Gastroesophageal sphincter (tissue), 3 donors: ENCODE results near the gene MMP10.

Experiments used
- CTCF ChIP-seq, 4 experiments: fragments of 200-600 bp in 2 of 4; fragments of 450-650 bp in 2 of 4; sonication (generic) in 1 of 4; IDR thresholded peaks; one replicate each; pipeline ENCODE4 v1.5.1; 2017 to 2019; ENCODE audit warnings: antibody characterized with exemption in 4 of 4, mild to moderate bottlenecking in 2 of 4, moderate library complexity in 2 of 4
- EP300 ChIP-seq: sonication (generic); formaldehyde crosslinking; IDR thresholded peaks from one replicate; pipeline ENCODE4 v1.6.1; 2017; ENCODE audit warnings: antibody characterized with exemption, mild to moderate bottlenecking
- POLR2A ChIP-seq, 2 donors: fragments of 450-650 bp; IDR thresholded peaks; one replicate each; pipeline ENCODE4 v1.6.1; 2017; ENCODE audit warnings: antibody characterized with exemption in 2 of 2, mild to moderate bottlenecking in 2 of 2, moderate library complexity in 1 of 2
- POLR2AphosphoS5 ChIP-seq: sonication (generic); formaldehyde crosslinking; IDR thresholded peaks from one replicate; pipeline ENCODE4 v1.6.1; 2017; ENCODE audit warnings: antibody characterized with exemption

GRCh38 chr11:102806296-102806695 lies 25.9 kb upstream of the MMP10 start:
- TF ChIP-seq CTCF (IDR thresholded peaks at IDR 0.05) (no peak), POLR2AphosphoS5 (no peak), POLR2A (IDR thresholded peaks at IDR 0.05) (no peak), EP300 (no peak)
